GM19351 (cell line): ENCODE data around the gene ABAT.
"Not testable (repeated sequence)": the region's sequence is repeated elsewhere in the genome, so short reads cannot be mapped to it uniquely, and the experiment has no call there.

Source experiments
- ATAC-seq: cut with Tn5 transposase; IDR thresholded peaks from one replicate; pipeline ENCODE4 v1.9.1; 2021; ENCODE audit warnings: mild to moderate bottlenecking, moderate library complexity; ENCODE audit not compliant: unreplicated experiment

Gene ABAT

GRCh38 chr16:8739151-8739550 is 64.7 kb downstream of the ABAT start:
- ATAC-seq: no peak

GRCh38 chr16:8739989-8740704 is 65.7 kb downstream of the ABAT start:
- ATAC-seq: no peak

- ATAC-seq: no peak
These were observed 66.4 kb downstream of the ABAT start for GRCh38 chr16:8740775-8741355.

GRCh38 chr16:8741636-8742035 is 67.2 kb downstream of the ABAT start:
- ATAC-seq: no peak

- no peak for ATAC-seq
These were observed 67.7 kb downstream of the ABAT start for GRCh38 chr16:8742068-8742467.

GRCh38 chr16:8748944-8749343 is 74.5 kb downstream of the ABAT start:
- not testable (repeated sequence) for ATAC-seq

GRCh38 chr16:8751481-8752311 is 77.3 kb downstream of the ABAT start:
- no peak for ATAC-seq

GRCh38 chr16:8752706-8753105 is 78.3 kb downstream of the ABAT start:
- ATAC-seq: no peak

GRCh38 chr16:8753416-8754054 is 79.1 kb downstream of the ABAT start:
- ATAC-seq: no peak

GRCh38 chr16:8756755-8757154 is 82.3 kb downstream of the ABAT start:
- no peak for ATAC-seq

GRCh38 chr16:8758022-8758421 is 83.6 kb downstream of the ABAT start:
- ATAC-seq: no peak

GRCh38 chr16:8760021-8760420 is 85.6 kb downstream of the ABAT start:
- ATAC-seq: no peak

GRCh38 chr16:8761078-8761477 is 86.7 kb downstream of the ABAT start:
- ATAC-seq: no peak

GRCh38 chr16:8762254-8762653 is 87.8 kb downstream of the ABAT start:
- no peak for ATAC-seq

- ATAC-seq: no peak
These were observed 88.7 kb downstream of the ABAT start for GRCh38 chr16:8763083-8763482.

GRCh38 chr16:8763899-8764298 is 89.5 kb downstream of the ABAT start:
- ATAC-seq: no peak

- ATAC-seq: no peak
These were observed 90.3 kb downstream of the ABAT start for GRCh38 chr16:8764525-8765250.

GRCh38 chr16:8767176-8767575 is 92.8 kb downstream of the ABAT start:
- no peak for ATAC-seq

GRCh38 chr16:8768283-8768682 is 93.9 kb downstream of the ABAT start:
- no peak for ATAC-seq

- no peak for ATAC-seq
These were observed 94.3 kb downstream of the ABAT start for GRCh38 chr16:8768692-8769091.

GRCh38 chr16:8773537-8773936 is 99.1 kb downstream of the ABAT start:
- no peak for ATAC-seq
